LNCaP clone FGC (cell line): Measurements from ENCODE around the gene AGO1.
A peak's percentile ranks its signal among the peaks of the same experiment; 100 is the strongest.

Experiments
- DNase-seq: peaks from one replicate; pipeline ENCODE4 v3.0.0-alpha.2; 2011; ENCODE audit warnings: low read depth
- H3K4me3 ChIP-seq: 2 replicates; pipeline ENCODE4 v1.5.1; 2011; ENCODE audit warnings: mild to moderate bottlenecking, low read depth, low read length, control low read depth
- TF ChIP-seq, protein P1 (sequence below): IDR thresholded peaks from 2 replicates; pipeline ENCODE4 v1.5.1; 2012; ENCODE audit warnings: mild to moderate bottlenecking; ENCODE audit not compliant: control insufficient read depth, insufficient read depth; ENCODE audit errors: extremely low read depth

Gene AGO1

DNA sequence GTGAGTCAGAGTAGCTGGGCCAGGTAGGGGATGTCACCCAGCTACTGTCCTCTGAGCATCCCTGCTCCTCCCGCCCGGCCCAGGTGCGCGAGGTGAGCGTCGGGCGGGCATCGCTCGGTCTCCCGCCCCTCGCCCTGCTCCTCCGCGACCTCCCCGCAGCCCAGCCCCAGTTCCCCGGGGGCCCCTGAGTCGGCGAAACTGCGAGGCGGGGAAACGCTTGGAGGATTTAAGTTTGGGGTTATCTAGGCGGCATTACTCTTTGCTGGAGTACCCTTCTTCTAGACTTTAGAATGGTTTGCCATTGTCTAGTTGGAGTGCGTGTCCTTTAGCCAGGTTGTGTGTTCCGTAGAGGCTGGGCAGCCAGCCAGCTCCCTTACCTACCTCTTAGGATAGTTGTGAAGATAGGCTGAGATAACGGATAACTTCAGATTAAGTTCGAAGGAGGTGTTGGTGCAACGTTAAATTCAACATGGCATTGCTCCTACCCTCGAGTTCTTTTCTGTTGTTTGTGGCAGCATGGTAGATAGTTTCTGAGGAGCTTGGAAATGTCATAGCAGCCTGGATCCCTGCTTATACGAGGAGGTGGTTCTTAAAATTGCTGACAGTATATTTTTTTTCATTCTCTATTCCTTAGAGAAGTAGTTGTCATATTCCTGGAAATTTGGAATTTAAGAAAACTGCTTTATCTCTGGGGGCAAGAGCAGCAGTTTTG lies 48.6 kb downstream of the AGO1 start:
- TF ChIP-seq, protein P1, sequence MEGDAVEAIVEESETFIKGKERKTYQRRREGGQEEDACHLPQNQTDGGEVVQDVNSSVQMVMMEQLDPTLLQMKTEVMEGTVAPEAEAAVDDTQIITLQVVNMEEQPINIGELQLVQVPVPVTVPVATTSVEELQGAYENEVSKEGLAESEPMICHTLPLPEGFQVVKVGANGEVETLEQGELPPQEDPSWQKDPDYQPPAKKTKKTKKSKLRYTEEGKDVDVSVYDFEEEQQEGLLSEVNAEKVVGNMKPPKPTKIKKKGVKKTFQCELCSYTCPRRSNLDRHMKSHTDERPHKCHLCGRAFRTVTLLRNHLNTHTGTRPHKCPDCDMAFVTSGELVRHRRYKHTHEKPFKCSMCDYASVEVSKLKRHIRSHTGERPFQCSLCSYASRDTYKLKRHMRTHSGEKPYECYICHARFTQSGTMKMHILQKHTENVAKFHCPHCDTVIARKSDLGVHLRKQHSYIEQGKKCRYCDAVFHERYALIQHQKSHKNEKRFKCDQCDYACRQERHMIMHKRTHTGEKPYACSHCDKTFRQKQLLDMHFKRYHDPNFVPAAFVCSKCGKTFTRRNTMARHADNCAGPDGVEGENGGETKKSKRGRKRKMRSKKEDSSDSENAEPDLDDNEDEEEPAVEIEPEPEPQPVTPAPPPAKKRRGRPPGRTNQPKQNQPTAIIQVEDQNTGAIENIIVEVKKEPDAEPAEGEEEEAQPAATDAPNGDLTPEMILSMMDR = no peak
- H3K4me3 ChIP-seq = peak overlapping the region; percentile 58
- DNase-seq = no peak

DNA sequence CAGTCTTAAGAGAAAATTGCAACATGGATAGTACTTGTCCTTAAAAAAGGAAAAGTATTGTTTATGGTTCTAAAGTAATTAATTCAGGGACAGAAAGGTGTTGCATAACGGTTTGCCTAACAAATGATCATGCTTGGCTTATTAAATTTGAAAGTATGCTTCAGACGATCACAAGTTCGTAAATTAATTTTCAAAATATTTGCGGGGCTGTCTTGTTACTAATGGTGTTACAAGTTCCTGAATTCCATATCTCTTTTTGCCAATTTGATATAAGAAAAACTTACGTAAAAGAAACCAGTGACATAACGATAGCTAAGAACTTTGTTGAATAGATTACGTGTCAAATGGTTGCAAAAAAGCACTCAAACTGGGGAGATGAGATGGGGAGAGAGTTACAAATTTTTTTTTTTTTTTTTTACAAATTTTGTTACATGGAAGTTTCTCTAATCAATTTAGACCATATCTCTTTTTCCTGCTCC lies 49.2 kb downstream of the AGO1 start:
- peak overlapping the region; percentile 58 for H3K4me3 ChIP-seq
- DNase-seq = no peak
- TF ChIP-seq, protein P1 = no peak

DNA sequence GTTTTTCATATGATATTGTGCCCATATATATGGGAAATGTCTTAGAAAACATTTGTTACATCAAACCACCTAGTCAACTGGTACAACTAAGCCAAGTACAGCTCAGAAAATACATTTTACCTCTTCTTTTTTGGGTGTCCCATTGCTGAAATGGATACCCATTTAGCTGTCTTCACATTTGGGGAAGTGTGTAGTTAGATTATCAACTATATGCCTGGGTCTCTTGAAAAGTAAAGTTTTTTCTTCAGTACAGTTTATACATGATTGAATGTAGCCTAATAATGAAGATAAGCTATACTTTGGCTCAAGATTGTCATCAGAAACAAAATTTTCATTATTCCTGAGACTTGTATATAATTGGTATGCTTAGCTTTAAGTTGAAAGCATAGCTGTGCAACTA lies 49.9 kb downstream of the AGO1 start:
- TF ChIP-seq, protein P1 = no peak
- DNase-seq = no peak
- no peak overlapping the region for H3K4me3 ChIP-seq

DNA sequence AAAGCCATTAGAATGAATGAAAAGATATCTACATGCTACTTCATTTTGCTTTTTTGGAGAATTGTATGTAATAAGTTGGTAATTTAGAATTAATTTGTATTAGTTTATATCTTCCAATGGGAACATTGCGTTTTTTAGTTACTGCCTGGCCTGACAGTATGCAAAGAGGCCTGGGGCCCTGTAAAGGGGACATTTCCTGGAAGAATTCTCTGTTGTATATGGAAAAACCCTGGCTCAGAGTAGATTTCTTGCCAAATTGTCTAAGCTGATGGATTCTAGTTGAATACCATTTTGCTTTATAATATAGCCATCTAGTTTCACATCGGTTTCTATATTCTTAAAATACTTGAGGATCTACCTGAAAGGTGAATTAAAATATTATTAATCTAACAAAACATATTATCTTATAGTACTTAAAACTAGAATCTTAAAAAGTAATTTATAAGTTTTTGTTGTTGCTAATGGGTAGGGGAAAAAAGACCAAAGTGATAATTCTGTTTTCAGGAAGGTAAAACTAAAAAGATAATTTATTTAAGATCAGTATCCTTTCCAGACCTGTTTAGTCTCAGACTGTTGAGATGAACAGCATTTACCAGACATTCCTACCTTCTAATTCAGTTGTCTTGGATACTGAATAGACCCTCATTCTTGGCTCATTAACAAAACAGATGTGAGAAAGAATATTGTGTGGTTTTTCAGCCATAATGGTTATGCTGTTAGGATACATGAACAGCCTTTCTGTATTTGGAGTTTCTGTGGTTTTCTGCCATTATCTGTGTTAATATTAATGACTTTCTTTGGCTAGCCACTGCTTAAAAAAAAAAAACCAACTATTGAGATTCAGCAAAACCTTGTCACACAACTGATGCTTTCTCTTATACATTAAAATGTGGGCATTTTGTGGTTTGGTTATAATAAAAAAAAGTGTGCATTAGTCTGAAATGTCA lies 52.7 kb downstream of the AGO1 start:
- no peak overlapping the region for H3K4me3 ChIP-seq
- no peak for DNase-seq
- TF ChIP-seq, protein P1 = no peak

DNA sequence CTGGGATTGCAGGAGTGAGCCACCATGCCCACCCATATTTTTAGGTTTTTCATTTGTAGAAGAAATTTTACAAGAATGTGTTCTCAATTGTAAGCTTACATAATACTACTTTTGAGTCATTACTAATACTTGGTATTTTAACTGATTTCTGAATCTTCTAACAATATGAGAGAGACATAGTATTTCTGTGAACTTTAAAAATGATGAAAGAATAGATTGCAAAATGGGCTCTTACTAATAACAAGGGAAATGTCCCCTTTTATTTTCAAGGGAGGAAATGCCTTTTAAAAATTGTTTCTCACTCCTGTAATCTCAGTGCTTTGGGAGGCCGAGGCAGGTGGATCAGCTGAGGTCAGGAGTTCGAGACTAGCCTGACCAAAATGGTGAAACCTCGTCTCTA lies 53.8 kb downstream of the AGO1 start:
- no peak overlapping the region for H3K4me3 ChIP-seq
- DNase-seq = no peak
- TF ChIP-seq, protein P1 = no peak

DNA sequence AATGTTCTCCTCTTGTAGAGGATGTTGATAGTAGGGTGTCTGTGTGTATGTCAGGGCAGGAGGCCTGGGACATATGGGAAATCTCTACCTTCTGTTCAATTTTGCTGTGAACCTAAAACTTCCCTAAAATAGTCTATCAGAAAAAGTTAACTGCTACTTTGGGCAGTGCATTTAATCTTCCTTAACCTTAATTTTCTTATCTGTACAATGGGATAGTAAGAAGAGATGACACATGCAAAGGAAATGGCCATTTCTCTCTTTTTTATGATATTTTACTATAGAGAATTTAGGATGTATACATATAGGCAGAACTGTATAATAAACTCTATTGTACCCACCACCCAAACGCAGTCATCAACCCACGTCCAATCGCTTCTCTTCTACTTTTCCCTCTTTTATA lies 56.5 kb downstream of the AGO1 start:
- no peak for DNase-seq
- H3K4me3 ChIP-seq = no peak overlapping the region
- TF ChIP-seq, protein P1 = no peak
